ENCODE measurements around the gene TSPEAR. TPM values are rescaled to one million over a fixed set of nuclear protein-coding genes. Genes with fewer than 3 reads are reported as not detected.

Gene TSPEAR
- total RNA-seq, 1 donor from 2014 or later, result not detected

- DNase-seq (ENCODE audit: low spot score), result peak; percentile 86
Observed at GRCh38 chr21:44723177-44724131, 12.1 kb upstream of the TSPEAR start.

DNA sequence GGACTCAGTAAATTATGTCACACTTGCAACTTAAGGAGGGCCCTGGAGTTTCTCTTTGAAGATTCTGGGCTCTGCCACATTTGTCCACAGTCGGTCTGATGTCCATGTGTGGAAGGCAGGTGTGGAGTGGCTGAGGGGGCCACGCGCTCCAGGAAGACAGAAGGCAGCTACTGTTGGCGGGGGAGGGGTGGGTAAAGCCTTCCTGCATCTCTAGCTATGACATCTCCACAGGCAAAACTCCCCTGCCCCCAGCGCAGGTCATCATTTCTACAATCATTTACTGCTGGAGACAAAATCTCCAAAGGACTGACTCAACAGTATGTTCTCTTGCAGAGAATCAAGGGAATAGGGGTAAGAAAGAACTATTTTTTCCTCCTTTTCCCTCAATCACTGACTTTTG, 11.4 kb upstream of the TSPEAR start:
- DNase-seq (ENCODE audit: low spot score), result peak; percentile 51

- no peak for DNase-seq (ENCODE audit: low spot score)
Observed at GRCh38 chr21:44720170-44720569, 8.8 kb upstream of the TSPEAR start.

DNA sequence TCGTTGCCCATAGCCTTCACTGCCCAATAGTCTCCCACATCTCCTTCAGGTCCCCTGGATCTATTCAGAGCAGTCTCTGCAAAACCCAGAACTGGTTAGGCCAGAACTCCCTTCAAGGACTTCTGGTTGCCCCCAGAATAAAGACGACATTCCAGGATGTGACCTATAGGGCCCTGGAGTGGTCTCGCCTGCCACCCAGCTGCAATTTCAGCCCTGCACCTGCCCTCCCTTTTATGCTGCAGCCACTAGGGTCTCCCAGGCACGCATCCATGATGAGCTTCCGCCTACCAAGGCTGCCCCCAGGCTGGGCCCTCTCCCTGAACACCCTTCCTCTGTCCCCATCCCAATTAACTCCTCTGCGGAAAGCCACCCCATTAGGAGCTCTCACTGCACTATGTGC, 7.2 kb upstream of the TSPEAR start:
- DNase-seq (ENCODE audit: low spot score), result peak; percentile 60

DNA sequence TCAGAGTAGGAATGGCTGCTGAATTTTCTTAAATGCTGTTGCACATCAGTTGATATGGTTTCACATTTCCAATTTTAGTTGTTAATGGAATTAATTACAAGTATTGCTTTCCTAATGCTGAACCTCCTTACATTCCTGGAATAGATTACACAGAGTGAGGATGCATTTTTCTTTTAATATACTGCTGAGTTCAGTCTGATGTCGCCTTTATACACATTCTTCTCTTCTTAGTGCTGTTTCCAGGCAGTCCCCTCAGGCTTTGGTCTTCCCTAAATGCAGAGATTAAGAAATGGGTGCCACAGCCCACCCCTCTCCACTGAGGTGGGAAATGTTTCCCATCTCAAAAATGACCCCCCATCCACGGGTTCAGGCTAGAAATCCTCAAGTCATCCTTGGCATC, 6.7 kb upstream of the TSPEAR start:
- DNase-seq (ENCODE audit: low spot score), result no peak

DNA sequence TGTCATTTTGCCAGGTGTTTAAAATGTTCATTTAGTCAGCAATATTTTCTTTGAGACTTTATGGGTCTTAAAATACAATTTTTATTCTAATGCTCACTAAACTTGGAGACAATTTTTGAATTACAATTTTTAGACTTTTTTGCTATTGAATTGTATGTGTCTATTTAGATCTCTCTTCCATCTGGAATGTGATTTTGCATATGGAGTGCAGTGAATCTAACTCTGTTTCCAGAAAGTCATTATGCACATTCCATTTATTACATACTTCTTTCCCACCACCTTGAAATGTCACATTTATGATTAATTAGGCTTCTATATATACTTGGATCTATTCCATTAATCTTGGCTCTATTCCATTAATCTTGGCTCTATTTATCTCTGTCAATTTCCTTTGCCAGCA, 5.6 kb upstream of the TSPEAR start:
- no peak for DNase-seq (ENCODE audit: low spot score)

GRCh38 chr21:44714905-44715304, 3.5 kb upstream of the TSPEAR start:
- peak; percentile 8 for DNase-seq (ENCODE audit: low spot score)

DNA sequence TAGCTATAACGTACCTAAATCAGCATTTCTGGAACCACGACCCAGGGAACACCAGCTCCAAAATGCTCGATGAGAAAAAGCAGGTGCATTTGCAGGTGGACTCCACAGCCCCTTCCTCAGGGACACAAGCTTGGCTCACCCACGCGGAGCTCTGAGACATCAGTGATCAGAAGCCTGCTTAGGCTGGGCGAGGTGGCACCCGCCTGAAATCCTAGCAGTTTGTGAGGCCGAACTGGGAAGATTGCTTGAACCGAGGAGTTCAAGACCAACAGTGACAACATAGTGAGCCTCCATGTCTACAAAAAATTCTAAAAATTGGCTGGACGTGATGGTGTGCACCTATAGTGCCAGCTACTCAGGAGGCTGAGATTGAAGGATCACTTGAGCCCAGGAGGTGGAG, 2.5 kb upstream of the TSPEAR start:
- peak; percentile 67 for DNase-seq (ENCODE audit: low spot score)

DNA sequence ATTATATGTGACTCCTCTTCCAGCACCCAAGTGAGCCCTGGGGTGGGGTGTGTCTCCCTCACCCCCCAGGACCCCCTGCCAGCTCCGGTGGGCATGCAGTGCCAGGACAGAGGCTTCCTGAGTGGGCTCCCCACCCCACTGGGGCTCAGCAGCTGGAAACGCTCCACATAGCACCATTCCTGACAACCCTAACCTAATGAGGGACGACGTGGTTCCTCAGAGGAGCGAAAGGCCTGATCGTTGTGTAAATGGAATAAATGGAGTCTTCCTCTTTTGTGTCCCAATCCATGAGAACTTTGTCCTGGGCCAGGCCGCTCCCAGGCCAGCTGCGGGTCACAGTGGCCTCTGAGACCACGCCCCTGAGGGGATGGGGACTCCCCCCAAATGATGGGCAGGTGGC, 1.8 kb upstream of the TSPEAR start:
- DNase-seq (ENCODE audit: low spot score), result peak; percentile 74

DNA sequence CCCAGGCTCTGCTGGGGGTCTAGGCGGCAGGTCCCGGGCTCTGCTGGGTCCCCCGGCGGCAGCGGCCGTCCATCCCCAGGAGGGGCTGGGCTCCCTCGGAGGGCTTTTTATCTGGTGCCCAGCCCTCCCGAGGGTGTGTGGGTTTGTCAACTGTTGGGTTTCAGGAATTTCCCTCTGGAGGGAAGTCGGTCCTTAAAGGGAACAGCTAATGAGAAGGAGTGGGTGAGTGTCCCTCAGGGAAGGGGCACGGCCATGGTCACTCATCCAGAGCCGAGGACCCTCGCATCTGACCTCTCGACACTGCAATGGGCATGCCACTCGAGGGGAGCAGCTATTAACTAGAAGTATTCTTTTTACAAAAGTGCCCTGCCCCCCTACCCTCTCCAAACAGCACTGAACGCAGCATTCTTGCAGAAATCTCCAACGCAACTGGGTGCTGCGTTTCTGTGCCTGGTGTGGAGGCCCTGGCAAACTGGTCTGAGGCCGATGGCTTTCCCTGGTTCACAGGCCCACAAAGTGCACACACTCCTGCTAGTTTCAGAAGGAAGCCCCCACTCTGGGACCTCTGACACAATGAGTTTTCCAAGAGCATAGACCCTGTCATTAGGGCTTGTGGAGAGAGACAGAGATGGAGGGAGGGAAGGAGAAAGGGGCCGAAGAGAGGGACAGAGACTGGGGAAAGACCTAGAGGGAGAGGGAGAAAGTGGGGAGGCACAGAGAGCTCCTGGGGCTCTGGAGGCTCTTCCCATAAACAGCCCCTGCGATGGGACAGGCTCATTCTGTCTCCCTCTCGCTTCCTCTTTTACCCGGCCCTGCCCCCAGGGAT, 1.0 kb upstream of the TSPEAR start:
- peak; percentile 24 for DNase-seq (ENCODE audit: low spot score)

DNA sequence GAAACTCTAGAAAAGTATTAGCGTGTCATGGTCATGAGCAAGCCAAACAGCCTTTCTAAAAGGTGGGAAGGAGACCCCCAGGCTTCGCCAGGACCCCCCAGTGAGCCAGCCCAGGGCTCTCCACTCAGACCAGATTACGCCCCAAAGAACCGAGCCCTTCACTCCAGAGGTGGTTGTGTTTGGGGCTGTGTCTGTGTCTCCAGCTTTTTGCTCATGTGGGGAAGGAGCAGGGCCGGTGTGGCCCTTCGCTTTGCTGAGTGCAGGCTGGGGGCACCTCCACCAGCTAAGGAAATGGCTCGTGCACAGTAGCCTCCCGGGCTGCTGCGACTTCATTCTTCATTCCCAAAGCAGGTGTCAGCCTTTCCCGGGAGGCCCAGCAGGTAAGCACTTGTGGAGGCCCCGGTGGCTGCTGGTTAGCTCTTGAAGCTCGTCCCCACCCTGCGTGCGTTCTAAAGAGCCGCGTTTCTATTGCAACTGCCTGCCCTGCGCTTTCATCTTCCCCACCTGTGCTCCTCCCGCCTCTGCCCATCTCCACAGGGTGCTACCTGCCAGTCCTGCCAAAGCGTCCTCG, 531 bp downstream of the TSPEAR start:
- DNase-seq (ENCODE audit: low spot score), result peak; percentile 78

- peak; percentile 55 for DNase-seq (ENCODE audit: low spot score)
Observed at GRCh38 chr21:44710294-44710665, 1.1 kb downstream of the TSPEAR start.

GRCh38 chr21:44709426-44710293, 1.7 kb downstream of the TSPEAR start:
- DNase-seq (ENCODE audit: low spot score), result peak; percentile 87

GRCh38 chr21:44708866-44709425, 2.4 kb downstream of the TSPEAR start:
- DNase-seq (ENCODE audit: low spot score), result peak; percentile 80

- DNase-seq (ENCODE audit: low spot score), result peak; percentile 64
Observed at GRCh38 chr21:44708213-44708865, 3.0 kb downstream of the TSPEAR start.

DNA sequence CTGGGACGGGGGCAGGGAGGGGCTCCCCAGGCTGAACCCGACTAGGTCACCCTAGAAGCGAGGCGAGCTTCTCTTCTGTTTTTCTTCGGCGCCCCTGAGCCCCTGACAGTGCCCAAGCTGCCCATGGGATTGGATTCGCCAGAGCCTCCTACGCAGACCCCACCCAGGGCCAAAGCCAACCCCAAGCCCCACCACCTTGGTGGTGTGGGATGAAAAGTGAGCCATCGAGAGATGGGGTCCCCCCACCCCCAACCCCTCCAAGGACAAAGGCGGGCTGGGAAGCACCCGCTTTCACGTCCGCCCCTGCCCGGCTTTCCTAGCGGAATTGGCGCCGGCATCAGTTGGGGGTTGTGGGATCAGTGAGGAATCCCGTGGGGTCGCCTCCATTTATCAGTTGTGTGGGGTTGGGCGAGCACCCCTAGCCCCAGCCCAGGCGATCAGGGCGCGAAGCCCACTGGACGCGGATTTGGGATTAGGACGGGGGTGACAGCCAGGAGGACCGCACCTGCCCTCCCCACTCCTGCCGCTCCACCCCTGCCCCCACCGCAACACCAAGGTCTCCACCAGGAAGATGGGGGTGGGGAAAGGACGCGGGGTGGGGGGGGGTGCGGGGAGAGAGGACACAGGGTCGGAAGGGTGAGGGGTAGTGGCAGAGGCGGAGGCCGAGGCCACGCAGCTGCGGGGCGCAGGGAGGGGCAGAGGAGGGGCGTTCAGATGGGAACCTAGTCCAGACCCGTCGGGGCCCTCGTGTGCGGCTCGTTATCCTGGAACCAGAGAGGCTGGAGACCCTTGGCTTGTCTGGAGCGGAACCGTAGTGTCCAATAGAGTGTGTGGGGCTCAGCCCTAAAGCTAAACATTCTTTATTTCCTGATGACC, 4.4 kb downstream of the TSPEAR start:
- peak; percentile 85 for DNase-seq (ENCODE audit: low spot score)

GRCh38 chr21:44706026-44706705, 5.2 kb downstream of the TSPEAR start:
- DNase-seq (ENCODE audit: low spot score), result peak; percentile 81

DNA sequence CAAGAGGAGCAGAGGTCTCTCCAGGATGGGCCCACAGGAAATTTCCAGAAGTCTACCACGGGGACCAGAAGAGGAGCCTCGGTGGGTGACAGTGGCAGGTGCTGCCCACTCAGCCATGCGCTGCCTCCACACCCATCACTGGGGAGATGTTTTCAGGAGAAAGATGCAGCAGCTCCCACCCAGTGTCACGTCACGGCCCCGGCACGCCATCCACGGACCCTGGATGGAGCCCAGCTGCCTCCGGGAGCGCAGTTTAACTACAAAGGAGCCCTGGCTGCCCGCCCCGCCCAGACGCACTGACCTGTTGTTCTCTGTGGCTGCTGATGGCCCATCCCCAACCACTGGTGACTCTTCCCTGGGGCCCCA, 6.8 kb downstream of the TSPEAR start:
- DNase-seq (ENCODE audit: low spot score), result peak; percentile 81

All from mesenteric fat pad (tissue), 1 donor.